HEK293T (cell line): ENCODE measurements around the gene CFD.

Source experiments
- ARNT ChIP-seq: fragments of 450-650 bp; IDR thresholded peaks from 2 replicates; pipeline ENCODE4 v1.6.1; 2017; ENCODE audit warnings: mild to moderate bottlenecking
- BHLHE40 ChIP-seq: fragments of 450-650 bp; IDR thresholded peaks from 2 replicates; pipeline ENCODE4 v1.6.1; 2016; ENCODE audit warnings: mild to moderate bottlenecking, moderate library complexity, borderline replicate concordance
- CTBP1 ChIP-seq: fragments of 450-650 bp; IDR thresholded peaks from 2 replicates; pipeline ENCODE4 v1.6.1; 2016; ENCODE audit warnings: borderline replicate concordance
- FOXA1 ChIP-seq: fragments of 450-650 bp; IDR thresholded peaks from 2 replicates; pipeline ENCODE4 v1.6.1; 2016; ENCODE audit warnings: mild to moderate bottlenecking
- FOXK2 ChIP-seq: fragments of 450-650 bp; IDR thresholded peaks from 2 replicates; pipeline ENCODE4 v1.6.1; 2016; ENCODE audit warnings: mild to moderate bottlenecking
- FOXM1 ChIP-seq: fragments of 450-650 bp; IDR thresholded peaks from 2 replicates; pipeline ENCODE4 v1.6.1; 2017; ENCODE audit warnings: mild to moderate bottlenecking, borderline replicate concordance
- L3MBTL2 ChIP-seq: fragments of 450-650 bp; conservative IDR thresholded peaks from 2 replicates; pipeline ENCODE4 v1.6.1; 2016; ENCODE audit warnings: mild to moderate bottlenecking
- NFRKB ChIP-seq: fragments of 450-650 bp; IDR thresholded peaks from 2 replicates; pipeline ENCODE4 v1.6.1; 2016; ENCODE audit warnings: mild to moderate bottlenecking, moderate library complexity
- PKNOX1 ChIP-seq: fragments of 450-650 bp; IDR thresholded peaks from 2 replicates; pipeline ENCODE4 v1.6.1; 2016
- SP1 ChIP-seq: fragments of 450-650 bp; IDR thresholded peaks from 2 replicates; pipeline ENCODE4 v1.6.1; 2017
- SUZ12 ChIP-seq: fragments of 450-650 bp; IDR thresholded peaks from 2 replicates; pipeline ENCODE4 v1.6.1; 2016; ENCODE audit warnings: mild to moderate bottlenecking
- TARDBP ChIP-seq: fragments of 450-650 bp; IDR thresholded peaks from 2 replicates; pipeline ENCODE4 v1.6.1; 2016

DNA sequence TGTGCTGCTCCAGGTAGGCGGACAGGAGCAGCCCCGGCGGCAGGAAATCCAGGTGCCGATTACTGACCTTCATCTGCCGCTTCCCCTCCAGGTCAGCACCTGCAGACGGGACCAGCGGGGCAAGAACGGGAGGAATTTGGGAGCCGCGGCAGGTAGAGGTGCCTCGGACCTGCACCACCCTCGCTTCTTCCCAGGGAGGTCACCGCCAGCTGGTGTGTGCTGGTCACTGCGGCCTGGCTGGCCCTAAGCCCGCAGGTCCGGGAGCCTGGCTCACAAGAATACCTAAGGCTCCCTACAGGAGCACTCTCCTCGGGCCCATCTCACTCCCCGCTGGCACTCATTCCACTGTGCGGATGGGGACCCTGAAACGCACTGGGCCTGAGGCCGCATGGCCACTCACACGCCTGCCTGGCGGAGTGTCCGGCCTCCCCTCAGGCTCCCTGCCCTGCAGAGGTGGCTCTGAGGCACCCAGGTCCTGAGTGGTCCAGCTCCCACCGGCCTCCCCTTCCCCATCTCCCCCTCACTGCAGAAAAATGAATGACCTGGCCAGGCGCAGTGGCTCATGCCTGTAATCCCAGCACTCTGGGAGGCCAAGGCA lies 38.1 kb downstream of the CFD start:
- TF ChIP-seq SP1 (no peak), FOXK2 (no peak), CTBP1 (no peak), NFRKB (no peak), SUZ12 (no peak), L3MBTL2 (no peak), ARNT (no peak), FOXM1 (no peak), PKNOX1 (no peak), FOXA1 (no peak), BHLHE40 (no peak), TARDBP (no peak)
